Peyer's patch (tissue), 4 donors: Measurements from ENCODE around the gene C12orf56.

Experiments
- CTCF ChIP-seq, 6 experiments: fragments of 450-650 bp in 4 of 6; fragments of 200-600 bp in 2 of 6; sonication (generic) in 1 of 6; IDR thresholded peaks; one replicate each; pipeline ENCODE4 v1.5.1; 2017 to 2019; ENCODE audit warnings: antibody characterized with exemption in 6 of 6, mild to moderate bottlenecking in 3 of 6, moderate library complexity in 1 of 6
- POLR2A ChIP-seq, 2 donors: fragments of 450-650 bp; IDR thresholded peaks; one replicate each; pipeline ENCODE4 v1.5.1; 2017; ENCODE audit warnings: antibody characterized with exemption in 2 of 2, mild to moderate bottlenecking in 2 of 2, moderate library complexity in 2 of 2

DNA sequence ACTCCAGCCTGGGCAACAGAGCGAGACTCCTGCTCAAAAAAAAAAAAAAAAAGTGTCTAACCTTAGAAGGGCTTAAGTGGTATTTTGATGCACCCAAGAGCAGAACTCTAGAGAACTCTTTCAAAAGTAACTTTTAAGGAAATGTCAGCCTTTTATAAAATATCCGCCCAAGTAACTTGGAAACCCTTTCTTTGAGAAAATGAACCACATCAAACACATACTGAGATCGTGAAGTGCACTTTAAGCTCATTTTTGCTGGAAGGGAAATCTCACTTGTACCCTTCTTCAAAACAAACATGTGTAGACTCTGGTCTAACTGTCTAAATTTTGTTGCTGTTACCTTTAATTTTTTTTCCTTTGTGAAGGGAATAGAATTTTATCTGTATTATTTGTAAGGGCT, 5.5 kb downstream of the C12orf56 start:
- TF ChIP-seq CTCF (IDR thresholded peaks at IDR 0.05) (no peak), POLR2A (IDR thresholded peaks at IDR 0.05) (no peak)
